WTC11 (cell line): ENCODE results near the gene ZNF367. TPM values are rescaled to one million over a fixed set of nuclear protein-coding genes. Genes with fewer than 3 reads are reported as not detected.

Experiments used
- ATAC-seq: fragments of 200-7000 bp; cut with Tn5 transposase; 2 replicates; pipeline ENCODE4 v1.10.0; 2021; ENCODE audit warnings: mild to moderate bottlenecking, moderate library complexity
- CTCF ChIA-PET: fragments of 300-600 bp; sonication (Branson Sonifier 250); formaldehyde crosslinking; loops from one replicate; lab custom pipeline; 2021; ENCODE audit warnings: antibody characterized with exemption; lab: Charles Lee
- POLR2A ChIA-PET: fragments of 350-600 bp; sonication (Branson Sonifier 250); formaldehyde crosslinking; loops from one replicate; lab custom pipeline; 2021; ENCODE audit warnings: antibody characterized with exemption; lab: Charles Lee
- DNase-seq: peaks from one replicate; pipeline ENCODE4 v3.0.0; 2021; ENCODE audit warnings: low spot score
- H3K27ac Mint-ChIP-seq: 2 replicates; pipeline ENCODE4 v1.8.0; 2021; ENCODE audit warnings: mixed read lengths
- H3K27me3 Mint-ChIP-seq: 2 replicates; pipeline ENCODE4 v1.8.0; 2021; ENCODE audit warnings: low read depth, mild to moderate bottlenecking, moderate library complexity, mixed read lengths
- H3K36me3 Mint-ChIP-seq: 2 replicates; pipeline ENCODE4 v1.8.0; 2021; ENCODE audit warnings: mixed read lengths
- H3K4me1 Mint-ChIP-seq: 2 replicates; pipeline ENCODE4 v1.8.0; 2022; ENCODE audit warnings: mixed read lengths
- H3K4me3 Mint-ChIP-seq: 2 replicates; pipeline ENCODE4 v1.8.0; 2021; ENCODE audit warnings: mild to moderate bottlenecking, moderate library complexity, mixed read lengths
- H3K9me3 Mint-ChIP-seq: 2 replicates; pipeline ENCODE4 v1.8.0; 2021; ENCODE audit warnings: mixed read lengths
- ARID4B ChIP-seq: sonication (generic); formaldehyde crosslinking; IDR thresholded peaks from 2 replicates; pipeline ENCODE4 v1.8.0; 2023; ENCODE audit warnings: missing genetic modification reagents, mild to moderate bottlenecking, borderline replicate concordance
- ESRRA ChIP-seq: sonication (generic); formaldehyde crosslinking; IDR thresholded peaks from 2 replicates; pipeline ENCODE4 v1.8.1; 2022; ENCODE audit warnings: mild to moderate bottlenecking, missing genetic modification reagents, borderline replicate concordance
- HMGA2 ChIP-seq: fragments of 250-450 bp; sonication (Bioruptor Pico); IDR thresholded peaks from 2 replicates; pipeline ENCODE4 v1.4.0; 2021; ENCODE audit warnings: mild to moderate bottlenecking, moderate library complexity
- IRF2 ChIP-seq: sonication (generic); formaldehyde crosslinking; IDR thresholded peaks from 2 replicates; pipeline ENCODE4 v1.8.0; 2022; ENCODE audit warnings: low read depth, missing genetic modification reagents, borderline replicate concordance
- KAT7 ChIP-seq: sonication (generic); formaldehyde crosslinking; IDR thresholded peaks from 2 replicates; pipeline ENCODE4 v1.8.1; 2023; ENCODE audit warnings: missing genetic modification reagents, mild to moderate bottlenecking, borderline replicate concordance
- NFATC4 ChIP-seq: fragments of 250-450 bp; sonication (Bioruptor Pico); IDR thresholded peaks from 2 replicates; pipeline ENCODE4 v1.9.0; 2021; ENCODE audit warnings: mild to moderate bottlenecking
- NR3C1 ChIP-seq: sonication (generic); formaldehyde crosslinking; conservative IDR thresholded peaks from 2 replicates; pipeline ENCODE4 v1.8.1; 2023; ENCODE audit warnings: low read depth, mild to moderate bottlenecking, missing genetic modification reagents
- OVOL2 ChIP-seq: fragments of 250-450 bp; sonication (Bioruptor Pico); IDR thresholded peaks from 2 replicates; pipeline ENCODE4 v1.9.0; 2021; ENCODE audit warnings: mild to moderate bottlenecking, borderline replicate concordance
- PRDM15 ChIP-seq: sonication (generic); formaldehyde crosslinking; IDR thresholded peaks from 2 replicates; pipeline ENCODE4 v1.8.0; 2022; ENCODE audit warnings: missing genetic modification reagents
- SMAD4 ChIP-seq: sonication (generic); formaldehyde crosslinking; IDR thresholded peaks from 2 replicates; pipeline ENCODE4 v1.8.0; 2022; ENCODE audit warnings: mild to moderate bottlenecking, missing genetic modification reagents
- ZBTB21 ChIP-seq: sonication (generic); formaldehyde crosslinking; IDR thresholded peaks from 2 replicates; pipeline ENCODE4 v1.8.1; 2023; ENCODE audit warnings: mild to moderate bottlenecking, missing genetic modification reagents, borderline replicate concordance
- ZBTB43 ChIP-seq: sonication (generic); formaldehyde crosslinking; IDR thresholded peaks from 2 replicates; pipeline ENCODE4 v1.8.1; 2023; ENCODE audit warnings: mild to moderate bottlenecking, missing genetic modification reagents
- ZNF138 ChIP-seq: sonication (generic); formaldehyde crosslinking; conservative IDR thresholded peaks from 2 replicates; pipeline ENCODE4 v1.8.1; 2022; ENCODE audit warnings: mild to moderate bottlenecking, moderate library complexity, missing genetic modification reagents
- ZNF232 ChIP-seq: sonication (generic); formaldehyde crosslinking; IDR thresholded peaks from 2 replicates; pipeline ENCODE4 v1.8.0; 2022; ENCODE audit warnings: mild to moderate bottlenecking, missing genetic modification reagents
- ZNF396 ChIP-seq: fragments of 250-450 bp; sonication (Bioruptor Pico); IDR thresholded peaks from 2 replicates; pipeline ENCODE4 v1.8.0; 2021; ENCODE audit warnings: mild to moderate bottlenecking, moderate library complexity, borderline replicate concordance
- ZNF416 ChIP-seq: fragments of 250-450 bp; sonication (Bioruptor Pico); IDR thresholded peaks from 2 replicates; pipeline ENCODE4 v1.9.0; 2021; ENCODE audit warnings: mild to moderate bottlenecking, inconsistent platforms
- ZNF532 ChIP-seq: fragments of 250-450 bp; sonication (Bioruptor Pico); IDR thresholded peaks from 2 replicates; pipeline ENCODE4 v1.9.0; 2021; ENCODE audit warnings: mild to moderate bottlenecking, borderline replicate concordance
- ZSCAN18 ChIP-seq: fragments of 250-450 bp; sonication (Bioruptor Pico); IDR thresholded peaks from 2 replicates; pipeline ENCODE4 v2.1.2; 2022; ENCODE audit warnings: mild to moderate bottlenecking, moderate library complexity
- total RNA-seq: library from RNA; stranded (reverse); gene quantifications from 3 replicates; pipeline ENCODE4 v1.2.3, GENCODE V29; 2021

ZNF367 gene
- total RNA-seq, 1 experiment from 2014 or later: 7.4 TPM

- Mint-ChIP-seq H3K9me3 (no peaks in the 10 kb centered on the region), H3K36me3 (no peaks in the 10 kb centered on the region; the same call in 1 of the 2 replicates), H3K27ac (no peak overlapping the region), H3K27me3 (no peaks in the 10 kb centered on the region; the same call in 1 of the 2 replicates), H3K4me1 (peaks cover 32% of the 10 kb centered on the region), H3K4me3 (no peak overlapping the region)
- ChIA-PET POLR2A (no interaction called here), CTCF (no interaction called here)
- no peak for TF ChIP-seq ESRRA (CRISPR knock-in tag)
- TF ChIP-seq ZNF138 (CRISPR knock-in tag): no peak
- TF ChIP-seq ZBTB43: no peak
- TF ChIP-seq ARID4B: no peak
- TF ChIP-seq ZNF396: no peak
- no peak for TF ChIP-seq NR3C1 (CRISPR knock-in tag)
- no peak for TF ChIP-seq SMAD4 (CRISPR knock-in tag)
- TF ChIP-seq PRDM15 (CRISPR knock-in tag): no peak
- TF ChIP-seq KAT7 (CRISPR knock-in tag): no peak
- no peak for TF ChIP-seq NFATC4
- no peak for TF ChIP-seq HMGA2
- no peak for TF ChIP-seq ZBTB21 (CRISPR knock-in tag)
- TF ChIP-seq ZNF416 (CRISPR knock-in tag): no peak
- TF ChIP-seq ZSCAN18 (CRISPR knock-in tag): no peak
- no peak for TF ChIP-seq ZNF532
- no peak for TF ChIP-seq ZNF232 (CRISPR knock-in tag)
- TF ChIP-seq IRF2: no peak
- TF ChIP-seq OVOL2 (CRISPR knock-in tag): no peak
- DNase-seq: no peak
- no peak for ATAC-seq
Observed at GRCh38 chr9:96381125-96381524, 37.0 kb downstream of the ZNF367 start.
